Bronchial epithelial cell (primary cell): Measurements from ENCODE around the gene PI4KA. TPM values are rescaled to one million over a fixed set of nuclear protein-coding genes. Genes with fewer than 3 reads are reported as not detected.

Source experiments
- DNase-seq: peaks from one replicate; pipeline ENCODE4 v3.0.0-alpha.2; 2010; ENCODE audit warnings: low read depth
- FAIRE-seq: peaks from 2 replicates; lab custom pipeline; 2011; peaks lifted over from hg19 to GRCh38; lab: Jason Lieb, UNC
- H3K27me3 ChIP-seq: 2 replicates; pipeline ENCODE4 v1.5.1; 2011; ENCODE audit warnings: low read length; ENCODE audit not compliant: control insufficient read depth, insufficient read depth
- H3K36me3 ChIP-seq: 2 replicates; pipeline ENCODE4 v1.5.1; 2011; ENCODE audit warnings: low read length; ENCODE audit not compliant: control insufficient read depth, insufficient read depth
- H3K4me3 ChIP-seq: 2 replicates; pipeline ENCODE4 v1.5.1; 2011; ENCODE audit warnings: mild to moderate bottlenecking, low read depth, low read length, control low read depth
- CTCF ChIP-seq: IDR thresholded peaks from 2 replicates; pipeline ENCODE4 v1.5.1; 2011; ENCODE audit warnings: mild to moderate bottlenecking, moderate library complexity, low read length, control low read depth, inconsistent platforms; ENCODE audit not compliant: insufficient read depth, severe bottlenecking
- total RNA-seq: library from RNA; depleted of rRNA; stranded (reverse); fragments of >200 nt; gene quantifications from 2 replicates; pipeline ENCODE4 v1.2.1, GENCODE V29; 2014

PI4KA gene
- total RNA-seq, 1 donor from 2014 or later, result 9.5 TPM

- H3K36me3 ChIP-seq, result no peaks in the 10 kb centered on the region
- H3K27me3 ChIP-seq, result no peaks in the 10 kb centered on the region
- FAIRE-seq (no peak), DNase-seq (no peak)
- TF ChIP-seq CTCF, result no peak
- H3K4me3 ChIP-seq, result no peak overlapping the region
Observed at GRCh38 chr22:20852076-20852475, 6.5 kb downstream of the PI4KA start.

- no peak overlapping the region for H3K4me3 ChIP-seq
- H3K27me3 ChIP-seq, result no peaks in the 10 kb centered on the region
- FAIRE-seq (no peak), DNase-seq (no peak)
- TF ChIP-seq CTCF, result no peak
- no peaks in the 10 kb centered on the region for H3K36me3 ChIP-seq
Observed at GRCh38 chr22:20847318-20847822, 11.2 kb downstream of the PI4KA start.

- FAIRE-seq (no peak), DNase-seq (no peak)
- Histone ChIP-seq H3K27me3 (no peaks in the 10 kb centered on the region), H3K36me3 (peaks cover 1% of the 10 kb centered on the region), H3K4me3 (no peak overlapping the region)
- no peak for TF ChIP-seq CTCF
Observed at GRCh38 chr22:20844055-20845037, 14.3 kb downstream of the PI4KA start.

DNA sequence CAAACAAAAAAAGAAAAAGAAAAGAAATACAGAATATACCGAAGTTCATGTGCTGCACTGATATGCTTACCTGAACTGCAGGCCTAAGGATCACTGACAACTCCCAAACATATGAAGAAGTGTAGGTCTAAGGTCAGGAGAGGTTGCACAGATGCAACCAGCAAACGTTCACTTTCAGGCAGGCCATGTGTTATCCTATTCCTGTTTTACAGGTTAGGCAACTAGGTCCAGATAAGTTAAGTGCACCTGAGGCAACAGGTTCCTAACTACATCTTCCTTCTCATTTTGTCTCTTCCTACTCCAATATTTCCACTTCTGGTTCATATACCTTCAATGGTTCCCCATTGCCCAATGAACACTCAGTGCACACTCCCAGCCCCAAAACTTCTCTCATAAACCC is 15.1 kb downstream of the PI4KA start:
- no peak for TF ChIP-seq CTCF
- peaks cover 1% of the 10 kb centered on the region for H3K36me3 ChIP-seq
- no peak overlapping the region for H3K4me3 ChIP-seq
- no peak for FAIRE-seq
- DNase-seq, result peak; percentile 44
- no peaks in the 10 kb centered on the region for H3K27me3 ChIP-seq

GRCh38 chr22:20840646-20841371 is 17.8 kb downstream of the PI4KA start:
- Histone ChIP-seq H3K4me3 (no peak overlapping the region), H3K27me3 (no peaks in the 10 kb centered on the region), H3K36me3 (peaks cover 1% of the 10 kb centered on the region)
- TF ChIP-seq CTCF, result no peak
- DNase-seq, result no peak
- no peak for FAIRE-seq
